Activated naive CD8-positive, alpha-beta T cell (primary cell): ENCODE data around the gene RAB3A.
A peak's percentile ranks its signal among the peaks of the same experiment; 100 is the strongest.

Source experiments
- H3K27ac Mint-ChIP-seq: one replicate; pipeline ENCODE4 v1.8.0; 2021; ENCODE audit warnings: mixed read lengths
- H3K27me3 Mint-ChIP-seq: one replicate; pipeline ENCODE4 v1.8.0; 2021; ENCODE audit warnings: mixed read lengths
- H3K36me3 Mint-ChIP-seq: one replicate; pipeline ENCODE4 v1.8.0; 2021; ENCODE audit warnings: mixed read lengths
- H3K4me1 Mint-ChIP-seq: one replicate; pipeline ENCODE4 v1.8.0; 2021; ENCODE audit warnings: low read depth, mixed read lengths
- H3K4me3 Mint-ChIP-seq: one replicate; pipeline ENCODE4 v1.8.0; 2021; ENCODE audit warnings: mild to moderate bottlenecking, mixed read lengths
- H3K9me3 Mint-ChIP-seq: one replicate; pipeline ENCODE4 v1.8.0; 2021; ENCODE audit warnings: low read depth, mixed read lengths

Gene RAB3A, protein sequence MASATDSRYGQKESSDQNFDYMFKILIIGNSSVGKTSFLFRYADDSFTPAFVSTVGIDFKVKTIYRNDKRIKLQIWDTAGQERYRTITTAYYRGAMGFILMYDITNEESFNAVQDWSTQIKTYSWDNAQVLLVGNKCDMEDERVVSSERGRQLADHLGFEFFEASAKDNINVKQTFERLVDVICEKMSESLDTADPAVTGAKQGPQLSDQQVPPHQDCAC

DNA sequence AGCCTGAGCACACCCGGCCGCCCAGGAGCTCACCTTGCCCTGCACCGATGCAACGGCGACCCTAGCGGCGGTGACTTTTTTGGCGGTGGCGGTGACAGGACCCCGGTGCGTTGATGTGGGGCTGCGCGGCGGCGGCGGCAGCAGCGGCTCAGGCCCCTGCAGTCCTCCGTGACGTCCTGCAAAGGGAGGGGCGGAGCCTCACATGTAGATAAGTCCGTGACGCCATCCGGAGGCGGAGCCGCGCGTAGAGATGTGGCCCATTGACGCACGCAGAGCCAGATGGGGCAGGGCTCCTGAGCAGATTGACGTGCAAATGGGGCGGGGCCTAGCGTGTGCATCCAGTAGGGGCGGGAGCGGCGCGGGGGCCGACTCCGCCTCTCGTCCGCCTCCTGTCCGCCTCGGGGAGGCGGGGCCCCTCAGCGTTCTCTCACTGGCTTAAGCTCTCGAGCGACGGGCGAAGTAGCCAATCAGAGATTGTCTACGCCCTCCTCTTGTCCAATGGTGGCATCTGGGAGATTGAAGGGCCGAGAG is at the start of gene RAB3A:
RAB3A (minus strand) TSS at position 180 of the 531 bp plus-strand sequence. CDS start 1,302 bp downstream, outside the sequence.
- H3K9me3 Mint-ChIP-seq: no peaks in the 10 kb centered on the region
- peak within 1 kb of the TSS; percentile 95 for H3K4me3 Mint-ChIP-seq
- H3K27me3 Mint-ChIP-seq: peaks cover 4% of the 10 kb centered on the region
- no peaks in the 10 kb centered on the region for H3K36me3 Mint-ChIP-seq
- peak within 1 kb of the TSS; percentile 83 for H3K27ac Mint-ChIP-seq
- H3K4me1 Mint-ChIP-seq: peaks cover 16% of the 10 kb centered on the region

DNA sequence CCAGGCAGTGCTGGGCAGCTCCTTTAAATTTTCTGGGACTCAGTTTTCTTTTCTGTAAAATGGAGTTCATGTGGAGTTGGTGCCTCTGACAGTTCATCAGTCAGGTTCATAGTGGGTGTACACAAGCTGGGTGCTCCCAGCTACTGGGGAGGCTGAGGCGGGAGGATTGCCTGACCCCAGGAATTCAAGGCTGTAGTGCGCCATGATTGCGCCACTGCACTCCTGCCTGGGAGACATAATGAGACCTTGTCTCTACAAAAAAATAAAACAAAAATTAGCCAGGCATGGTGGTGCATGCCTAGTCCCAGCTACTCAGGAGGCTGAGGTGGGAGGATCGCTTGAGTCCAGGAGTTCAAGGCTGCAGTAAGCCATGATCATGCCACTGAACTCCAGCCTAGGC is 49.3 kb upstream of the RAB3A start:
- Mint-ChIP-seq H3K9me3 (no peaks in the 10 kb centered on the region), H3K27me3 (peaks cover 10% of the 10 kb centered on the region), H3K4me1 (peaks cover 5% of the 10 kb centered on the region), H3K36me3 (no peaks in the 10 kb centered on the region), H3K27ac (no peak overlapping the region), H3K4me3 (no peak overlapping the region)

DNA sequence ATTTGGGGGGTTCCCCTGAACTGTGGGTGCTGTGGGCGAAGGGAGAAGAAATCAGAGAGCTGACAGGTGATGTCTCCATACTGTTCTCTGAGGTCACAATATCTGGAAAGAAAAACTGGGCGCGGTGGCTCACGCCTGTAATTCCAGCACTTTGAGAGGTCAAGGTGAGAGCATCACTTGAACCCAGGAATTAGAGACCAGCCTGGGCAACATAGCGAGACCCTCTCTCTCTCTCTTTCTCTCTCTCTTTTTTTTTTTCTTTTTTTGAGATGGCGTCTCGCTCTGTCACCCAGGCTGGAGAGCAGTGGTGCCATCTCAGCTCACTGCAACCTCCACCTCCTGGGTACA is 48.5 kb upstream of the RAB3A start:
- no peak overlapping the region for H3K4me3 Mint-ChIP-seq
- no peak overlapping the region for H3K27ac Mint-ChIP-seq
- H3K36me3 Mint-ChIP-seq: no peaks in the 10 kb centered on the region
- H3K27me3 Mint-ChIP-seq: peaks cover 10% of the 10 kb centered on the region
- no peaks in the 10 kb centered on the region for H3K9me3 Mint-ChIP-seq
- H3K4me1 Mint-ChIP-seq: peaks cover 5% of the 10 kb centered on the region

DNA sequence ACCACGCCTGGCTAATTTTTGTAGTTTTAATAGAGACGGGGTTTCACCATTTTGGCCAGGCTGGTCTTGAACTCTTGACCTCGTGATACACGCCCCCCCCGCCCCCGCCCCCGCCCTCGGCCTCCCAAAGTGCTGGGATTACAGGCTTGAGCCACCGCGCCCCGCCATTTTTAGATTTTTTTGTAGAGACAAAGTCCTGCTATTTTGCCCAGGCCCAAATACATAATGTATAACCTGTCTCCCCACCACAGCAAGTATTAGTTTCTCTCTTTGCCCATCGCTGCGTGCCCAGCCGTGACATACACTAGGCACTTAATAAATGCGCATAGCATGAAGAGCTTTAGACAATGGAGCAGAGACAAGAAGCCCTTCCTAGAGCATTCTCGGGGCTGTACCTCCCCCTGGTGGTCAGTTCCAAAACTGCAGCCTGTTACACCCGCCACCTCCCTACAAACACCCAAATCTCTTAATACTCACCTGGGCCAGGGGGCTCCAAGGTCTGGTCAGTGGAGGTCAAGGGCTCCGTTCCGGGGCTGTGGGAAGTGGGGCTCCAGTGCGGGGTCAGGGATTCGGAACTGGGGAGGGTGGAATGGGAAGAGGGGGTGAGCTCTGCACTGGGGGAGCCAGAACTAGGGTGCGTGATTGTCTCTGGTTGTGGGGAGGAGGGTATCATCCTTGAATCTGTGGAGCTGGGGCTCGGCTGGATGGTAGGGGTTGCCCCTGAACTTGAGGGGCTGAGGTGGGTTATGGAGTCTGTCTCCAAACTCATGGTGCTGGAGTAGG is 47.9 kb upstream of the RAB3A start:
- Mint-ChIP-seq H3K27me3 (peaks cover 10% of the 10 kb centered on the region), H3K4me1 (peaks cover 5% of the 10 kb centered on the region), H3K36me3 (no peaks in the 10 kb centered on the region), H3K9me3 (no peaks in the 10 kb centered on the region), H3K27ac (no peak overlapping the region), H3K4me3 (no peak overlapping the region)

DNA sequence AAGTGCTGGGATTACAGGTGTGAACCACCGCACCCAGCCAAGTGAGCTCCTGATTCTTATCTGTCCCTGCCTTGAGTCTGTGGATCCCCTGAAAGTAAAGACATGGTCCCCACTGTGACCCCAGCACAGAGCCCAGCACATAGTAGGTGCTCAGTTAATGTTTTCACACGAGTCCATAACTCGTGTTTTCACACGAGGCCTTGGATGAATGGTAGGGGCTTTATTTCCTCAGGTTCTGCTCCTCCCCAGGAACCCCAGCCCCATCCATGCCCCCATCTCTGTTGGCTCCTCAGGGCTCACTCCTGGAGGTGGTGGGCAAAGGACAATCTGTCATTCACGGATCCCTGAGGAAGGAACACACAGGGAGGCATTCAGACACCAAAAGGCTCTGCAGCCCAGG is 46.0 kb upstream of the RAB3A start:
- H3K36me3 Mint-ChIP-seq: no peaks in the 10 kb centered on the region
- no peak overlapping the region for H3K4me3 Mint-ChIP-seq
- peaks cover 3% of the 10 kb centered on the region for H3K4me1 Mint-ChIP-seq
- no peak overlapping the region for H3K27ac Mint-ChIP-seq
- H3K9me3 Mint-ChIP-seq: no peaks in the 10 kb centered on the region
- H3K27me3 Mint-ChIP-seq: peaks cover 10% of the 10 kb centered on the region

DNA sequence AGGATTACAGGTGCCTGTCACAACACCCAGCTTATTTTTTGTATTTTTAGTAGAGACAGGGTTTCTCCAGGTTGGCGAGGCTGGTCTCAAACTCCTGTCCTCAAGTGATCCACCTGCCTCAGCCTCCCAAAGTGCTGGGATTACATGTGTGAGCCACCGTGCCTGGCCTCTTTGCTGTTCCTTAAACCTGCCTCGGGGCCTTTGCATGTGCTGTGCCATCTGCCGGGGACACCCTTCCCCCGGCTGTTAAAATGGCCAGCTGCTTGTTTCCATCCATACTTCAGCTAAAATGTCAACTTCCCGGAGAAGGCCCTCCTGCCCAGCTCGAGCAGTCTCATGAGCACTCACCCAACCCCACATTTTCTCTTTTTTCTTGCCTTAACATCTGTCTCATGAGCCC is 41.5 kb upstream of the RAB3A start:
- no peaks in the 10 kb centered on the region for H3K9me3 Mint-ChIP-seq
- H3K36me3 Mint-ChIP-seq: no peaks in the 10 kb centered on the region
- no peaks in the 10 kb centered on the region for H3K4me1 Mint-ChIP-seq
- H3K27me3 Mint-ChIP-seq: no peaks in the 10 kb centered on the region
- no peak overlapping the region for H3K4me3 Mint-ChIP-seq
- no peak overlapping the region for H3K27ac Mint-ChIP-seq

DNA sequence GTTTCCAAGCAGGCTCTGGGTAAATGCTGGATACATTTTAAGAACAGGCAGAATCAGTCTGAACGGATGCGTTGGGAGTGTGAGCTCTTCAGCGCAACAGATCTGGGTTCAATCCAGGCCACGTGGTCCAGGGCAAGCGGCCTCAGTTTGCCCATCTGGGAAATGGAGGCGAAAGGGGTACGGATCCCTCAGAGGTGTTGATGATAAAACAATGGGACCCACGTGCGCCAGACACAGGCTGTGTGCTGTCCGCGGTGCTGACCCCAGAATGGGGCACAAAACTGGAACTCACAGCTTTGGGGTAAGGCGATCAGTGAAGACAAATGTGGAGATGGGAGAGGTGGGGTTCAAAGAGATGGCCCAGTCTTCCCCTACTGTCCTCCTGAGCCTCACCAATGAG is 35.5 kb upstream of the RAB3A start:
- H3K9me3 Mint-ChIP-seq: no peaks in the 10 kb centered on the region
- H3K4me3 Mint-ChIP-seq: no peak overlapping the region
- H3K36me3 Mint-ChIP-seq: no peaks in the 10 kb centered on the region
- H3K4me1 Mint-ChIP-seq: no peaks in the 10 kb centered on the region
- peaks cover 9% of the 10 kb centered on the region for H3K27me3 Mint-ChIP-seq
- H3K27ac Mint-ChIP-seq: no peak overlapping the region

DNA sequence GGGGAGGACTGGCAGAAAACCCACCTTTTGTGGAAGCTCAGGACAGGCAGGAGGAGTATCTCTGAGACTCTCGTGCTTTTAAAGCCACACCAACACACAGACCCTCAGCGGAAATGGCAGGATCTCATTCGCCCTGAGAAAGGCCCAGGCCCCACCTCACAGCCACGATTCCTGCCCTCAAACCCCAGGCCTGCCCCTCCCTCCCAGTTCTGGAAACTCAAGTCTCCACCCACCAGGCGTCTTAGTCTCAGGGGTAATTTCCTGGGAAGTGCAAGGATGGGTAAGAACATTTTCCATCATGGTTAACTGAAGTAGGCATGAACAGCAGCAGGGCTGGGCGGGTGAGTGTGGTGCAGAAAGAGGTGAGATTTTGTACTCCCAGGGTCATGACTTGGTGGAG is 30.4 kb upstream of the RAB3A start:
- Mint-ChIP-seq H3K27me3 (peaks cover 32% of the 10 kb centered on the region), H3K27ac (no peak overlapping the region), H3K4me3 (no peak overlapping the region), H3K4me1 (peaks cover 2% of the 10 kb centered on the region), H3K36me3 (peaks cover 2% of the 10 kb centered on the region), H3K9me3 (no peaks in the 10 kb centered on the region)

DNA sequence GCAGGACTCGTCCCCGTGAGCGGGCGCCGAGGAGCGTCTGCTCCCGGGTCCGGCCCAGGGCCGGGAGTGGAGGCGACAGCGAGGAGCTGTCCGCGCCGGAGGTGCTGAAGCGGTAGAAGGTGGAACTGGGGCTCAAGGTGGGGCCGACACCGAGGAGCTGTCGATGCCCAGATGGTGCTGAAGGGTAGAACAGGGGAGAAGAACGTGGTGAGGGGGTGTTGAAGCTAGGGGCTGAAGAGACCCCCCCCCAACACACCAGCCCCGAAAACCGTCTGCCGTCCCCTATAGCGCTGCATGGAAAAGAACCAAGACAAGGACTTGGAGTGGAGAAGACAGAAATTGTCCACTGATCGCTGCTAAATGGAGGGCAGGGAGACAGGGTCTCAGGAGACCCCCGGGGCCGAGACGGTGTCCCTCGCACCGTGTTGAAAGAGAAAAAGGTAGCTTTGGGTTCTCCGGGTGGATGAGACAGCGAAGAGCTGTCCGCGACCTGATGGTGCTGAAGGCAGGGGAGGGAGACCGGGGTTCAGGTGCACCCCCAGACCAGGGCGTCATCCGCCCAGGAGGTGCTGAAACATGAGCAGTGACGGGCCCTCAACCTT is 29.5 kb upstream of the RAB3A start:
- Mint-ChIP-seq H3K4me3 (no peak overlapping the region), H3K9me3 (no peaks in the 10 kb centered on the region), H3K36me3 (peaks cover 2% of the 10 kb centered on the region), H3K27me3 (peaks cover 30% of the 10 kb centered on the region), H3K4me1 (peaks cover 2% of the 10 kb centered on the region), H3K27ac (no peak overlapping the region)

DNA sequence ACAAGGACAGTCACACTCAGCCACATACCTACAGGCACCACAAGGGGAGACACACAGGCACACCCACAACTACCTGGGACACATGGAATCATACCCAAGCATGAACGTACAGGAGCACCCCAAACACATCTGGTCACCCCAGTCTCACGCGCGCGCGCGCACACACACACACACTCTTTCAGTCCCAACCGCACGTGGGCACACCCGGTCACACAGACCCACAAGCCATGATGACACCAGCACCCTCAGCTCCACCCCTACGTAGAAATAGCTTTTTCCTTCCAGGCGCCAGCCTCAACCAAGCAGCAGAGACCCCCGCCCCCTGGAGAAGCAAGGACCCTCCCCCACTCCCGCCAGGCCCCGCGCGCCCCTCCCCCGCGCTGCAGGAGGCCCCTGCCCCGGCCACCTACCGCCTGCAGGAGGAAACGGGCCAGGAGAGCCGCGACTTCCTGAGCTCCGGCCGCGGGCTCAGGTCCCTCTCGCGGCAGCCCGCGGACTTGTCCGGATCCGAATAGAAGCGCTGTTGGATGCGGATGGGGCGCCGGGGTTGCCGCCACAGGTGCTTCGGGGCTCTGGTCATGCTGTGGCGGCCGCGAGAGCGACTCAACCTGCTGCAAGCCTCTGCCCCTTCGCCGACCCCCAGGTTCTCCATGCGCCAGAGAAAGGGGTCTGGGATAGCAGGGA is 28.8 kb upstream of the RAB3A start:
- Mint-ChIP-seq H3K27ac (no peak overlapping the region), H3K9me3 (no peaks in the 10 kb centered on the region), H3K27me3 (peaks cover 35% of the 10 kb centered on the region), H3K4me3 (no peak overlapping the region), H3K4me1 (peaks cover 2% of the 10 kb centered on the region), H3K36me3 (peaks cover 2% of the 10 kb centered on the region)

DNA sequence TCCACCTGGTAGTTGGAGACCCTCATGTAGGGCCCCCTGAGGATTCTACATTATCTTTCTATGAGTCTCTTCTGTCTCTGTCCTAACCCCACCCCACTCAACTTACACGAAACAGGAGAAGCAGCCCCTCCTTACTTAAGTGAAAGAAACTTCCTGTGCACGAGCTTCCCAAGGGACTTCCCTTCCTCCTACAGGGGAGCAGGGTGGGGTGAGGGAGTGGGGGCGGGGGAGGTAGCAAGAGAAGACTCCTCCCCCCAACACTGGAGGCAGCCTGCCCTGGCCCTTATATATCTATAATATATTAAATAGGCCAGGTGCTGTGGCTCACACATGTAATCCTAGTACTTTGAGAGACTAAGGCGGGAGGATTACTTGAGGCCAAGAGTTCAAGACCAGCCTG is 27.9 kb upstream of the RAB3A start:
- H3K9me3 Mint-ChIP-seq: no peaks in the 10 kb centered on the region
- no peak overlapping the region for H3K4me3 Mint-ChIP-seq
- H3K36me3 Mint-ChIP-seq: peaks cover 2% of the 10 kb centered on the region
- H3K27me3 Mint-ChIP-seq: peaks cover 41% of the 10 kb centered on the region
- H3K4me1 Mint-ChIP-seq: peaks cover 5% of the 10 kb centered on the region
- no peak overlapping the region for H3K27ac Mint-ChIP-seq

DNA sequence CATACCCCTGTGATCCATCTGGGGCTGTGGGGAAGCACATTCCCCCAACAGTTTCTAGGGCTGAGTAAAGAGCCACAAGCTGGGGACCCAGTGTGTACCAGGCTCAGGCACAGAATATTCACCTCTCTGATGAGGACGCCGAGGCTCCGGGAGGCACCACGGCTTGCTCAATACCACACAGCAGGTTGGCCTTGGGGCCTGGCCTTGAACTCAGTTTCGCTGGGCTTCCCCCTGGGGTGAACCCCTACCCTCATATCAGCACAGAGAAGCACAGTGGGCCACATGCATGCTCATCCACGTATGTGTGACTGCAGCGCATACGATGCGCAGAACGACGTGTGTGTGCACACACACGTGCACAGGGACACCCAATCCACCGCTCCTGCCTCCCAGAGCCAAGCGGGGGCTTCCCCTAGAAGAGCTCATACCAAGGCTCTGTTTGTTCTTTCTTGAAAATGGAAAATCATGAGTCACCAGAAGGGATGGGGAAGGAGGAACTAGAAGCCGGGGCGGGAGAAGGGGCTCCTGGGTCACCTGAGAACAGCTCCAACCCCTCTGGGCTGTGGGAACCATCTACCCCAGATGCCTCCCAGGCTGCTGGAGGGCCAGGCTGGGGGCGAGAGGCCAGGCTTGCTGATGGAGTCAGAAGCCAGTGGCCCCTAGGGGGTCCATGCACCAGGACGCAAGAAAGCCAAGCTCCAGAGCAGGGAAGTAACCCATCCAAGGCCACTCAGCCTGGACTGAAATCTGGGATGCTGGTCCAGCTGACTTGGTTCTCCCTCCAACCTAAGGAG is 27.3 kb upstream of the RAB3A start:
- no peak overlapping the region for H3K4me3 Mint-ChIP-seq
- peaks cover 44% of the 10 kb centered on the region for H3K27me3 Mint-ChIP-seq
- H3K4me1 Mint-ChIP-seq: peaks cover 6% of the 10 kb centered on the region
- no peak overlapping the region for H3K27ac Mint-ChIP-seq
- H3K36me3 Mint-ChIP-seq: peaks cover 2% of the 10 kb centered on the region
- no peaks in the 10 kb centered on the region for H3K9me3 Mint-ChIP-seq

DNA sequence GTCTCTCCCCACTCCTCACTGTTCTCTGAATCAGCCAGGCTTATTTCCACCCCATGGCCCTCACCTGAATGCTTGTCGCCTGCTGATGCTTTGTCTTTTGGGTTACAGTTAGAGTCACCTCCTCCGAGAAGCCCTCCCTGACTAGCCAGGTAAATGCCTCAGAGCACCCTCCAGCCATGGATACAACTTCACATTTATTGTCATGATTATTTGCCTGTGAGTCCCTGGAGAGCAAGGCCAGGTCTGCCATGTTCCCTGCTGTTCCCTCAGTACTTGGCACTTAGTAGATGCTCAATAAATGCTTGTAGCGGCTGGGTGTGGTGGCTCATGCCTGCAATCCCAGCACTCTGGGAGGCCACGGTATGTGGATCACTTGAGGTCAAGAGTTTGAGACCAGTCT is 26.1 kb upstream of the RAB3A start:
- Mint-ChIP-seq H3K27me3 (peaks cover 44% of the 10 kb centered on the region), H3K4me3 (no peak overlapping the region), H3K27ac (no peak overlapping the region), H3K4me1 (peaks cover 12% of the 10 kb centered on the region), H3K36me3 (peaks cover 2% of the 10 kb centered on the region), H3K9me3 (no peaks in the 10 kb centered on the region)

DNA sequence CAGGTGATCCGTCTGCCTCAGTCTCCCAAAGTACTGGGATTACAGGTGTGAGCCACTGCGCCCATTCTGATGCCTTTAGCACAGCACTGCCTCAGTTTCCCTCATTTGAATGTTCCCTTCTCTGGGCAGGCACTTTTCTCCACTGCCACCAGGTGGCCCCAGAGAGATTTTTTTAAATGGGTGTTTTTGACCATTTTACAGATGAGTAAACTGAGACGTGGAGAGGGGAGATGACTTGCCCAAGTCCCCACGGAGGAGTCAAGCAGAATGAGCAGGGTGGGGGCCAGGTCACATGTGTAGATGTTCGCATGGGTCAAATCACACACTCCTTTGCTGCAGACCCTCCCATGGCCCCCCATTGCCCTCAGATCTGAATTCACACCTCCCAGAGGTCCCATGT is 25.6 kb upstream of the RAB3A start:
- H3K4me1 Mint-ChIP-seq: peaks cover 15% of the 10 kb centered on the region
- no peaks in the 10 kb centered on the region for H3K9me3 Mint-ChIP-seq
- no peak overlapping the region for H3K4me3 Mint-ChIP-seq
- H3K27ac Mint-ChIP-seq: no peak overlapping the region
- peaks cover 2% of the 10 kb centered on the region for H3K36me3 Mint-ChIP-seq
- H3K27me3 Mint-ChIP-seq: peaks cover 48% of the 10 kb centered on the region
